Ectodermal cell (in vitro differentiated cells): ENCODE data around the gene KDM2A.
"Not testable (repeated sequence)": the region's sequence is repeated elsewhere in the genome, so short reads cannot be mapped to it uniquely, and the experiment has no call there.

Source experiments
- H3K27ac ChIP-seq: 2 replicates; pipeline ENCODE4 v1.7.0; 2013; ENCODE audit warnings: mild to moderate bottlenecking, low read depth, low read length; ENCODE audit not compliant: insufficient read depth, poor library complexity, severe bottlenecking
- H3K27me3 ChIP-seq: 2 replicates; pipeline ENCODE4 v1.7.0; 2013; ENCODE audit warnings: mild to moderate bottlenecking, low read length; ENCODE audit not compliant: insufficient read depth, control insufficient read depth, poor library complexity, severe bottlenecking
- H3K36me3 ChIP-seq: one replicate; pipeline ENCODE4 v1.7.0; 2013; ENCODE audit warnings: low read length; ENCODE audit not compliant: control insufficient read depth, insufficient read depth
- H3K4me1 ChIP-seq: one replicate; pipeline ENCODE4 v1.7.0; 2013; ENCODE audit warnings: low read length; ENCODE audit not compliant: control insufficient read depth, insufficient read depth
- H3K4me3 ChIP-seq: 2 replicates; pipeline ENCODE4 v1.7.0; 2013; ENCODE audit warnings: low read depth, low read length, control low read depth; ENCODE audit not compliant: insufficient read depth
- H3K9me3 ChIP-seq: 2 replicates; pipeline ENCODE4 v1.7.0; 2013; ENCODE audit warnings: mild to moderate bottlenecking, low read length, moderate library complexity; ENCODE audit not compliant: control insufficient read depth
- WGBS, 2 experiments: methylation state at CpG; one replicate each; pipeline ENCODE4 v1.1.7; 2013; ENCODE audit warnings: missing lambda C conversion rate in 2 of 2; 5-methylcytosine and 5-hydroxymethylcytosine counted together

Gene KDM2A

GRCh38 chr11:67165623-67166022, 46.6 kb downstream of the KDM2A start:
- Histone ChIP-seq H3K36me3 (no peaks in the 10 kb centered on the region), H3K4me3 (no peak overlapping the region), H3K9me3 (no peaks in the 10 kb centered on the region), H3K27me3 (no peaks in the 10 kb centered on the region), H3K4me1 (no peaks in the 10 kb centered on the region), H3K27ac (no peak overlapping the region)
- WGBS, 2 experiments: 100% methylated on average over 1 of the region's 1 CpG

- no peaks in the 10 kb centered on the region for H3K4me1 ChIP-seq
- H3K9me3 ChIP-seq: no peaks in the 10 kb centered on the region
- no peak overlapping the region for H3K27ac ChIP-seq
- no peaks in the 10 kb centered on the region for H3K36me3 ChIP-seq
- H3K27me3 ChIP-seq: no peaks in the 10 kb centered on the region
- WGBS, 2 experiments: 94 to 100% methylated on average over 2 of the region's 2 CpGs
- H3K4me3 ChIP-seq: no peak overlapping the region
Measured at GRCh38 chr11:67167091-67167490, 48.0 kb downstream of the KDM2A start.

GRCh38 chr11:67167719-67168118, 48.7 kb downstream of the KDM2A start:
- H3K4me3 ChIP-seq: no peak overlapping the region
- H3K27me3 ChIP-seq: no peaks in the 10 kb centered on the region
- no CpG with 5 or more reads among the region's 1 CpG for WGBS, 2 experiments
- no peak overlapping the region for H3K27ac ChIP-seq
- no peaks in the 10 kb centered on the region for H3K9me3 ChIP-seq
- H3K4me1 ChIP-seq: no peaks in the 10 kb centered on the region
- H3K36me3 ChIP-seq: no peaks in the 10 kb centered on the region

- not testable (repeated sequence) for H3K36me3 ChIP-seq, H3K4me1 ChIP-seq, H3K9me3 ChIP-seq, H3K27me3 ChIP-seq, H3K27ac ChIP-seq, H3K4me3 ChIP-seq
- 92 to 94% methylated on average over 9 of the region's 9 CpGs for WGBS, 2 experiments
Measured at GRCh38 chr11:67168911-67169310, 49.8 kb downstream of the KDM2A start.

- Histone ChIP-seq H3K27ac (no peak overlapping the region), H3K9me3 (no peaks in the 10 kb centered on the region), H3K4me1 (no peaks in the 10 kb centered on the region), H3K36me3 (no peaks in the 10 kb centered on the region), H3K27me3 (no peaks in the 10 kb centered on the region), H3K4me3 (no peak overlapping the region)
- no CpG with 5 or more reads among the region's 1 CpG for WGBS, 2 experiments
Measured at GRCh38 chr11:67174311-67174710, 55.2 kb downstream of the KDM2A start.

- H3K27ac ChIP-seq: no peak overlapping the region
- H3K9me3 ChIP-seq: no peaks in the 10 kb centered on the region
- peaks cover 8% of the 10 kb centered on the region for H3K36me3 ChIP-seq
- H3K4me3 ChIP-seq: no peak overlapping the region
- no peaks in the 10 kb centered on the region for H3K4me1 ChIP-seq
- no peaks in the 10 kb centered on the region for H3K27me3 ChIP-seq
- WGBS, 2 experiments: 94 to 97% methylated on average over 9 of the region's 9 CpGs
Measured at GRCh38 chr11:67177399-67178281, 58.6 kb downstream of the KDM2A start.

- Histone ChIP-seq H3K27me3 (no peaks in the 10 kb centered on the region), H3K36me3 (peaks cover 15% of the 10 kb centered on the region), H3K27ac (no peak overlapping the region), H3K4me1 (no peaks in the 10 kb centered on the region), H3K4me3 (no peak overlapping the region), H3K9me3 (no peaks in the 10 kb centered on the region)
- WGBS, 2 experiments: 100% methylated on average over 1 of the region's 1 CpG; no CpG with 5 or more reads in 1 of the 2 experiments
Measured at GRCh38 chr11:67178421-67178820, 59.4 kb downstream of the KDM2A start.

- Histone ChIP-seq H3K27me3 (no peaks in the 10 kb centered on the region), H3K4me3 (no peak overlapping the region), H3K4me1 (no peaks in the 10 kb centered on the region), H3K27ac (no peak overlapping the region), H3K9me3 (no peaks in the 10 kb centered on the region), H3K36me3 (peaks cover 17% of the 10 kb centered on the region)
- 93% methylated on average over 4 of the region's 4 CpGs for WGBS, 2 experiments
Measured at GRCh38 chr11:67178878-67179277, 59.8 kb downstream of the KDM2A start.

- Histone ChIP-seq H3K27me3 (no peaks in the 10 kb centered on the region), H3K4me3 (no peak overlapping the region), H3K4me1 (no peaks in the 10 kb centered on the region), H3K36me3 (peaks cover 17% of the 10 kb centered on the region), H3K9me3 (no peaks in the 10 kb centered on the region), H3K27ac (no peak overlapping the region)
- WGBS, 2 experiments: 93 to 94% methylated on average over 3 to 4 of the region's 5 CpGs
Measured at GRCh38 chr11:67179892-67180490, 60.9 kb downstream of the KDM2A start.

GRCh38 chr11:67194096-67194495, 75.0 kb downstream of the KDM2A start:
- WGBS, 2 experiments: 92 to 100% methylated on average over 2 of the region's 2 CpGs
- Histone ChIP-seq H3K27ac (no peak overlapping the region), H3K36me3 (no peaks in the 10 kb centered on the region), H3K9me3 (no peaks in the 10 kb centered on the region), H3K4me1 (no peaks in the 10 kb centered on the region), H3K4me3 (no peak overlapping the region), H3K27me3 (no peaks in the 10 kb centered on the region)
